H9 (cell line): Measurements from ENCODE around the gene SAXO1. TPM values are rescaled to one million over a fixed set of nuclear protein-coding genes. Genes with fewer than 3 reads are reported as not detected.

Source experiments
- DNase-seq: peaks from one replicate; pipeline ENCODE4 v3.0.0-alpha.2; 2017
- H2AFZ ChIP-seq: one replicate; pipeline ENCODE4 v1.6.1; 2013; ENCODE audit warnings: mild to moderate bottlenecking, low read length, control low read depth, moderate library complexity
- H2AK5ac ChIP-seq: 2 replicates; pipeline ENCODE4 v1.6.1; 2013; ENCODE audit warnings: low read length, control low read depth, mixed read lengths; ENCODE audit not compliant: insufficient read length
- H2BK120ac ChIP-seq: one replicate; pipeline ENCODE4 v1.6.1; 2013; ENCODE audit warnings: low read depth, mild to moderate bottlenecking, low read length, control low read depth, inconsistent platforms; ENCODE audit not compliant: poor library complexity, severe bottlenecking
- H2BK12ac ChIP-seq: 2 replicates; pipeline ENCODE4 v1.6.1; 2013; ENCODE audit warnings: low read length, control low read depth, mixed read lengths, low read depth; ENCODE audit not compliant: insufficient read length
- H2BK15ac ChIP-seq: 2 replicates; pipeline ENCODE4 v1.6.1; 2013; ENCODE audit warnings: low read depth, low read length, control low read depth
- H2BK20ac ChIP-seq: one replicate; pipeline ENCODE4 v1.6.1; 2013; ENCODE audit warnings: low read depth, mild to moderate bottlenecking, low read length, control low read depth, inconsistent platforms; ENCODE audit not compliant: poor library complexity, severe bottlenecking
- H2BK5ac ChIP-seq: 2 replicates; pipeline ENCODE4 v1.6.1; 2013; ENCODE audit warnings: low read length, control low read depth, mixed read lengths; ENCODE audit not compliant: insufficient read length
- H3K14ac ChIP-seq: 2 replicates; pipeline ENCODE4 v1.6.1; 2013; ENCODE audit warnings: low read length, control low read depth; ENCODE audit not compliant: insufficient read depth
- H3K18ac ChIP-seq: 2 replicates; pipeline ENCODE4 v1.6.1; 2013; ENCODE audit warnings: low read depth, mild to moderate bottlenecking, mixed read lengths, low read length, control low read depth; ENCODE audit not compliant: insufficient read length
- H3K23ac ChIP-seq: 2 replicates; pipeline ENCODE4 v1.6.1; 2013; ENCODE audit warnings: low read length, control low read depth, mixed read lengths, low read depth; ENCODE audit not compliant: insufficient read length
- H3K23me2 ChIP-seq: 2 replicates; pipeline ENCODE4 v1.6.1; 2013; ENCODE audit warnings: low read depth, mild to moderate bottlenecking, mixed read lengths, low read length, control low read depth; ENCODE audit not compliant: insufficient read length, poor library complexity, severe bottlenecking
- H3K27ac ChIP-seq: 2 replicates; pipeline ENCODE4 v1.5.1; 2013; ENCODE audit warnings: low read length, control low read depth, mixed read lengths, low read depth; ENCODE audit not compliant: insufficient read length
- H3K27me3 ChIP-seq: 2 replicates; pipeline ENCODE4 v1.6.1; 2013; ENCODE audit warnings: low read length, control low read depth, inconsistent platforms; ENCODE audit not compliant: insufficient read depth
- H3K4ac ChIP-seq: 2 replicates; pipeline ENCODE4 v1.6.1; 2013; ENCODE audit warnings: low read depth, mild to moderate bottlenecking, control low read depth, inconsistent platforms, low read length, moderate library complexity
- H3K4me1 ChIP-seq: 2 replicates; pipeline ENCODE4 v1.6.1; 2013; ENCODE audit warnings: low read length, control low read depth, inconsistent platforms; ENCODE audit not compliant: insufficient read depth
- H3K4me2 ChIP-seq: 2 replicates; pipeline ENCODE4 v1.6.1; 2013; ENCODE audit warnings: low read length, control low read depth, mixed read lengths; ENCODE audit not compliant: insufficient read length, insufficient read depth
- H3K56ac ChIP-seq: 2 replicates; pipeline ENCODE4 v1.6.1; 2013; ENCODE audit warnings: low read depth, mild to moderate bottlenecking, mixed read lengths, low read length, control low read depth; ENCODE audit not compliant: insufficient read length
- H3K79me1 ChIP-seq: 2 replicates; pipeline ENCODE4 v1.6.1; 2013; ENCODE audit warnings: low read depth, mild to moderate bottlenecking, moderate library complexity, low read length, control low read depth, inconsistent platforms; ENCODE audit not compliant: insufficient read depth, poor library complexity, severe bottlenecking
- H3K79me2 ChIP-seq: 2 replicates; pipeline ENCODE4 v1.6.1; 2013; ENCODE audit warnings: low read length, control low read depth, inconsistent platforms; ENCODE audit not compliant: insufficient read depth
- H3K9ac ChIP-seq: 2 replicates; pipeline ENCODE4 v1.6.1; 2013; ENCODE audit warnings: low read length, control low read depth, mixed read lengths; ENCODE audit not compliant: insufficient read length; ENCODE audit errors: extremely low read depth
- H3K9me3 ChIP-seq: one replicate; pipeline ENCODE4 v1.6.1; 2013; ENCODE audit warnings: low read depth, low read length, inconsistent platforms; ENCODE audit not compliant: control insufficient read depth
- H3T11ph ChIP-seq: one replicate; pipeline ENCODE4 v1.6.1; 2013; ENCODE audit warnings: mild to moderate bottlenecking, low read length, control low read depth, inconsistent platforms
- H4K20me1 ChIP-seq: one replicate; pipeline ENCODE4 v1.6.1; 2013; ENCODE audit not compliant: control insufficient read depth, insufficient read length, insufficient read depth
- H4K5ac ChIP-seq: 2 replicates; pipeline ENCODE4 v1.6.1; 2013; ENCODE audit warnings: low read depth, mild to moderate bottlenecking, mixed read lengths, low read length, control low read depth; ENCODE audit not compliant: insufficient read length
- H4K8ac ChIP-seq: replicated peaks from 2 replicates; pipeline ENCODE4 v1.6.1; 2013; ENCODE audit warnings: low read length, control low read depth, mixed read lengths, low read depth; ENCODE audit not compliant: insufficient read length
- H4K91ac ChIP-seq: 2 replicates; pipeline ENCODE4 v1.6.1; 2013; ENCODE audit warnings: low read depth, mild to moderate bottlenecking, moderate library complexity, mixed read lengths, low read length, control low read depth; ENCODE audit not compliant: insufficient read length
- H3K27ac Mint-ChIP-seq, 3 experiments: 2 replicates in 2 of 3; 3 replicates in 1 of 3; pipeline ENCODE4 v1.8.0; 2020 to 2021; ENCODE audit warnings: mixed read lengths in 3 of 3, mild to moderate bottlenecking in 1 of 3, moderate library complexity in 1 of 3
- H3K27me3 Mint-ChIP-seq: 2 replicates; pipeline ENCODE4 v1.8.0; 2021; ENCODE audit warnings: low read depth, mild to moderate bottlenecking, moderate library complexity, mixed read lengths
- H3K36me3 Mint-ChIP-seq, 3 experiments: 2 replicates in 2 of 3; 3 replicates in 1 of 3; pipeline ENCODE4 v1.8.0; 2020 to 2021; ENCODE audit warnings: low read depth in 3 of 3, mixed read lengths in 3 of 3; ENCODE audit not compliant: insufficient read depth in 1 of 3
- H3K4me1 Mint-ChIP-seq, 2 experiments: 2 replicates each; pipeline ENCODE4 v1.8.0; 2020; ENCODE audit warnings: mixed read lengths in 2 of 2
- H3K4me3 Mint-ChIP-seq, 2 experiments: 2 replicates in 1 of 2; 3 replicates in 1 of 2; pipeline ENCODE4 v1.8.0; 2020 to 2021; ENCODE audit warnings: mild to moderate bottlenecking in 2 of 2, mixed read lengths in 2 of 2, moderate library complexity in 1 of 2
- H3K9me3 Mint-ChIP-seq, 2 experiments: 2 replicates in 1 of 2; 3 replicates in 1 of 2; pipeline ENCODE4 v1.8.0; 2020; ENCODE audit warnings: mild to moderate bottlenecking in 2 of 2, mixed read lengths in 2 of 2, moderate library complexity in 1 of 2
- WGBS: extraction: QIAGEN DNeasy Blood & Tissue Kit; methylation state at CpG from one replicate; pipeline ENCODE4 v1.1.7; 2013; ENCODE audit warnings: missing lambda C conversion rate, low lambda C conversion rate, mixed read lengths; ENCODE audit not compliant: insufficient read length; ENCODE audit errors: extremely low coverage; 5-methylcytosine and 5-hydroxymethylcytosine counted together
- total RNA-seq: library from RNA; stranded (reverse); gene quantifications from 2 replicates; pipeline ENCODE4 v1.2.1, GENCODE V29; 2021
- TF ChIP-seq, protein P1 (sequence below): fragments of 200-600 bp; sonication (generic); conservative IDR thresholded peaks from 3 replicates; pipeline ENCODE4 v1.8.0; 2021; ENCODE audit warnings: antibody characterized with exemption, mild to moderate bottlenecking

The SAXO1 gene
- total RNA-seq, 1 experiment from 2014 or later: 0.09 TPM

- Histone ChIP-seq H2AFZ (no peak overlapping the region), H3K23me2 (no peaks in the 10 kb centered on the region), H2BK15ac (no peak overlapping the region), H4K20me1 (no peaks in the 10 kb centered on the region), H4K8ac (no peak overlapping the region), H2BK5ac (no peak overlapping the region), H3K9me3 (no peaks in the 10 kb centered on the region), H3K14ac (no peak overlapping the region), H3K4me2 (no peak overlapping the region), H3K18ac (no peak overlapping the region), H3K4ac (no peak overlapping the region), H3K4me1 (0 out of 2 replicates have a peak, but pooled peaks cover 4% of the 10 kb centered on the region), H4K91ac (no peak overlapping the region), H2BK120ac (no peak overlapping the region), H3K27me3 (no peaks in the 10 kb centered on the region), H3K79me2 (no peaks in the 10 kb centered on the region), H3K23ac (no peak overlapping the region), H2BK20ac (no peak overlapping the region), H3T11ph (no peak overlapping the region), H3K9ac (no peak overlapping the region), H2AK5ac (no peak overlapping the region), H4K5ac (no peak overlapping the region), H3K56ac (no peak overlapping the region), H3K79me1 (no peaks in the 10 kb centered on the region), H3K27ac (no peak overlapping the region), H2BK12ac (no peak overlapping the region)
- Mint-ChIP-seq H3K27ac (no peak overlapping the region), H3K9me3 (peaks cover 7 to 11% of the 10 kb centered on the region in 2 experiments), H3K4me3 (no peak overlapping the region), H3K36me3 (peaks cover 2 to 5% (median 4%) of the 10 kb centered on the region in 3 experiments; a peak in 5 of 7 replicates), H3K27me3 (no peaks in the 10 kb centered on the region), H3K4me1 (peaks cover 12 to 13% of the 10 kb centered on the region in 2 experiments)
- no peak for DNase-seq
- TF ChIP-seq, protein P1, sequence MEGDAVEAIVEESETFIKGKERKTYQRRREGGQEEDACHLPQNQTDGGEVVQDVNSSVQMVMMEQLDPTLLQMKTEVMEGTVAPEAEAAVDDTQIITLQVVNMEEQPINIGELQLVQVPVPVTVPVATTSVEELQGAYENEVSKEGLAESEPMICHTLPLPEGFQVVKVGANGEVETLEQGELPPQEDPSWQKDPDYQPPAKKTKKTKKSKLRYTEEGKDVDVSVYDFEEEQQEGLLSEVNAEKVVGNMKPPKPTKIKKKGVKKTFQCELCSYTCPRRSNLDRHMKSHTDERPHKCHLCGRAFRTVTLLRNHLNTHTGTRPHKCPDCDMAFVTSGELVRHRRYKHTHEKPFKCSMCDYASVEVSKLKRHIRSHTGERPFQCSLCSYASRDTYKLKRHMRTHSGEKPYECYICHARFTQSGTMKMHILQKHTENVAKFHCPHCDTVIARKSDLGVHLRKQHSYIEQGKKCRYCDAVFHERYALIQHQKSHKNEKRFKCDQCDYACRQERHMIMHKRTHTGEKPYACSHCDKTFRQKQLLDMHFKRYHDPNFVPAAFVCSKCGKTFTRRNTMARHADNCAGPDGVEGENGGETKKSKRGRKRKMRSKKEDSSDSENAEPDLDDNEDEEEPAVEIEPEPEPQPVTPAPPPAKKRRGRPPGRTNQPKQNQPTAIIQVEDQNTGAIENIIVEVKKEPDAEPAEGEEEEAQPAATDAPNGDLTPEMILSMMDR: no peak
- WGBS: no CpG with 5 or more reads among the region's 1 CpG
Measured at GRCh38 chr9:18888290-18888689, 144.7 kb downstream of the SAXO1 start.
